Mononuclear cell (primary cell): ENCODE data around the gene FXYD6. TPM values are rescaled to one million over a fixed set of nuclear protein-coding genes. Genes with fewer than 3 reads are reported as not detected.

Experiments used
- H3K27me3 ChIP-seq: 2 replicates; pipeline ENCODE4 v1.6.0; 2011; ENCODE audit warnings: low read length, control low read depth; ENCODE audit not compliant: insufficient read depth
- H3K4me1 ChIP-seq: 2 replicates; pipeline ENCODE4 v1.5.1; 2011; ENCODE audit warnings: mild to moderate bottlenecking, low read length, control low read depth; ENCODE audit not compliant: insufficient read depth
- H3K4me3 ChIP-seq: 2 replicates; pipeline ENCODE4 v1.5.1; 2011; ENCODE audit warnings: mild to moderate bottlenecking, low read length, moderate library complexity
- H3K9me3 ChIP-seq: 2 replicates; pipeline ENCODE4 v1.5.1; 2011; ENCODE audit warnings: low read depth, mild to moderate bottlenecking, control low read depth, low read length
- total RNA-seq: library from RNA; depleted of rRNA; stranded (reverse); fragments of >200 nt; gene quantifications from one replicate; pipeline ENCODE4 v1.2.3, GENCODE V29; 2012

The FXYD6 gene
- total RNA-seq, 1 donor: 12.1 TPM

- H3K4me3 ChIP-seq: no peak overlapping the region
- H3K4me1 ChIP-seq: no peaks in the 10 kb centered on the region
- peaks cover 19% of the 10 kb centered on the region for H3K27me3 ChIP-seq
- H3K9me3 ChIP-seq: no peaks in the 10 kb centered on the region
Observed at GRCh38 chr11:117882311-117882905, 6.0 kb upstream of the FXYD6 start.

- peaks cover 29% of the 10 kb centered on the region for H3K27me3 ChIP-seq
- H3K4me3 ChIP-seq: no peak overlapping the region
- H3K4me1 ChIP-seq: peaks cover 2% of the 10 kb centered on the region
- no peaks in the 10 kb centered on the region for H3K9me3 ChIP-seq
Observed at GRCh38 chr11:117881217-117881616, 4.8 kb upstream of the FXYD6 start.

GRCh38 chr11:117879516-117880480, 3.3 kb upstream of the FXYD6 start:
- Histone ChIP-seq H3K4me3 (no peak overlapping the region), H3K27me3 (peaks cover 43% of the 10 kb centered on the region), H3K4me1 (peaks cover 17% of the 10 kb centered on the region), H3K9me3 (no peaks in the 10 kb centered on the region)

GRCh38 chr11:117878939-117879475, 2.5 kb upstream of the FXYD6 start:
- Histone ChIP-seq H3K9me3 (no peaks in the 10 kb centered on the region), H3K4me3 (no peak overlapping the region), H3K27me3 (peaks cover 48% of the 10 kb centered on the region), H3K4me1 (peaks cover 25% of the 10 kb centered on the region)

- Histone ChIP-seq H3K27me3 (peaks cover 52% of the 10 kb centered on the region), H3K9me3 (no peaks in the 10 kb centered on the region), H3K4me1 (peaks cover 28% of the 10 kb centered on the region), H3K4me3 (no peak overlapping the region)
Observed at GRCh38 chr11:117878314-117878938, 2.0 kb upstream of the FXYD6 start.

GRCh38 chr11:117877120-117877784, 794 bp upstream of the FXYD6 start:
- H3K4me1 ChIP-seq: peaks cover 36% of the 10 kb centered on the region
- no peak overlapping the region for H3K4me3 ChIP-seq
- no peaks in the 10 kb centered on the region for H3K9me3 ChIP-seq
- peaks cover 52% of the 10 kb centered on the region for H3K27me3 ChIP-seq

GRCh38 chr11:117876059-117876340, 458 bp downstream of the FXYD6 start:
- H3K4me3 ChIP-seq: no peak overlapping the region
- H3K27me3 ChIP-seq: peaks cover 50% of the 10 kb centered on the region
- H3K4me1 ChIP-seq: peaks cover 36% of the 10 kb centered on the region
- no peaks in the 10 kb centered on the region for H3K9me3 ChIP-seq

GRCh38 chr11:117875382-117876058, 938 bp downstream of the FXYD6 start:
- peaks cover 50% of the 10 kb centered on the region for H3K27me3 ChIP-seq
- H3K4me3 ChIP-seq: no peak overlapping the region
- H3K9me3 ChIP-seq: no peaks in the 10 kb centered on the region
- peaks cover 36% of the 10 kb centered on the region for H3K4me1 ChIP-seq

GRCh38 chr11:117874910-117875381, 1.5 kb downstream of the FXYD6 start:
- H3K4me3 ChIP-seq: no peak overlapping the region
- H3K9me3 ChIP-seq: no peaks in the 10 kb centered on the region
- H3K27me3 ChIP-seq: peaks cover 50% of the 10 kb centered on the region
- peaks cover 36% of the 10 kb centered on the region for H3K4me1 ChIP-seq

GRCh38 chr11:117874253-117874909, 2.1 kb downstream of the FXYD6 start:
- Histone ChIP-seq H3K4me3 (peak overlapping the region; percentile 4), H3K27me3 (peaks cover 50% of the 10 kb centered on the region), H3K4me1 (peaks cover 36% of the 10 kb centered on the region)

GRCh38 chr11:117873828-117874125, 2.7 kb downstream of the FXYD6 start:
- Histone ChIP-seq H3K4me1 (peaks cover 36% of the 10 kb centered on the region), H3K4me3 (no peak overlapping the region), H3K9me3 (no peaks in the 10 kb centered on the region), H3K27me3 (peaks cover 45% of the 10 kb centered on the region)

More at GRCh38 chr11:117874253-117874909, 2.1 kb downstream of the FXYD6 start:
- no peaks in the 10 kb centered on the region for H3K9me3 ChIP-seq

GRCh38 chr11:117872975-117873827, 3.3 kb downstream of the FXYD6 start:
- no peaks in the 10 kb centered on the region for H3K9me3 ChIP-seq
- H3K4me1 ChIP-seq: peaks cover 36% of the 10 kb centered on the region
- peaks cover 39% of the 10 kb centered on the region for H3K27me3 ChIP-seq
- no peak overlapping the region for H3K4me3 ChIP-seq

GRCh38 chr11:117872420-117872961, 4.0 kb downstream of the FXYD6 start:
- H3K9me3 ChIP-seq: no peaks in the 10 kb centered on the region
- no peak overlapping the region for H3K4me3 ChIP-seq
- H3K4me1 ChIP-seq: peaks cover 36% of the 10 kb centered on the region
- peaks cover 33% of the 10 kb centered on the region for H3K27me3 ChIP-seq
